Panc1 (cell line): ENCODE data around the gene ABCC11.

Experiments used
- CTCF ChIP-seq: fragments of 450-650 bp; IDR thresholded peaks from 2 replicates; pipeline ENCODE4 v1.5.1; 2017; ENCODE audit warnings: mild to moderate bottlenecking
- REST ChIP-seq, 2 experiments: IDR thresholded peaks; 2 replicates each; pipeline ENCODE4 v1.6.1; 2011 to 2012; ENCODE audit warnings: low read depth in 2 of 2, control low read depth in 1 of 2, low read length in 1 of 2, mild to moderate bottlenecking in 1 of 2, moderate library complexity in 1 of 2; ENCODE audit not compliant: insufficient read depth in 1 of 2
- SIN3A ChIP-seq: IDR thresholded peaks from 2 replicates; pipeline ENCODE4 v1.6.1; 2012; ENCODE audit warnings: low read depth, mild to moderate bottlenecking, low read length, moderate library complexity, borderline replicate concordance; ENCODE audit not compliant: insufficient read depth
- TCF7L2 ChIP-seq: IDR thresholded peaks from 2 replicates; pipeline ENCODE4 v1.6.1; 2011; ENCODE audit warnings: mild to moderate bottlenecking, low read depth, low read length, inconsistent platforms

GRCh38 chr16:48168075-48168474 is 79.3 kb downstream of the ABCC11 start:
- TF ChIP-seq CTCF (no peak), REST (IDR thresholded peaks at IDR 0.05; ENCODE audit: insufficient read depth in 1 of 2, low read depth in 2 of 2, low read length in 1 of 2) (no peak), TCF7L2 (no peak), SIN3A (no peak)
